CD4-positive, alpha-beta T cell treated with Interleukin-2 at 100 ng/mL for 4 hours (primary cell): ENCODE results near the gene NXPE4.
"Not testable (repeated sequence)": the region's sequence is repeated elsewhere in the genome, so short reads cannot be mapped to it uniquely, and the experiment has no call there.

Experiments used
- DNase-seq: peaks from one replicate; pipeline ENCODE4 v3.0.0-alpha.2; 2020; ENCODE audit warnings: low spot score

Gene NXPE4

GRCh38 chr11:114595571-114595970 lies at the start of gene NXPE4:
Gene NXPE4, minus strand, starts transcription at chr11:114595786. Its CDS starts 1,027 bp downstream, at chr11:114594759.
- no peak for DNase-seq

DNA sequence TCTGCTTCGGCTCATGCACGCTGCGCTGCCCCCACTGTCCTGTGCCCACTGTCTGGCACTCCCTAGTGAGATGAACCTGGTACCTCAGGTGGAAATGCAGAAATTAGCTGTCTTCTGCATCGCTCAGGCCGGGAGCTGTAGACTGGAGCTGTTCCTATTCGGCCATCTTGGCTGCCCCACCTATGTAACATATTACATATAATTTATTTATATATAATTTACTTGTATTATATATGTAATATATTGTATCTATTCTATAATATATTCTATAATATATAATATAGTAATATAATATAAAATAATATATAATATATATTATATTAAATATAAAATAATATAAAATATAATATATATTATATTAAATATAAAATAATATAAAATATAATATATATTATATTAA lies 43.9 kb upstream of the NXPE4 start:
- DNase-seq: not testable (repeated sequence)

- not testable (repeated sequence) for DNase-seq
Observed at GRCh38 chr11:114631445-114631965, 35.9 kb upstream of the NXPE4 start.

DNA sequence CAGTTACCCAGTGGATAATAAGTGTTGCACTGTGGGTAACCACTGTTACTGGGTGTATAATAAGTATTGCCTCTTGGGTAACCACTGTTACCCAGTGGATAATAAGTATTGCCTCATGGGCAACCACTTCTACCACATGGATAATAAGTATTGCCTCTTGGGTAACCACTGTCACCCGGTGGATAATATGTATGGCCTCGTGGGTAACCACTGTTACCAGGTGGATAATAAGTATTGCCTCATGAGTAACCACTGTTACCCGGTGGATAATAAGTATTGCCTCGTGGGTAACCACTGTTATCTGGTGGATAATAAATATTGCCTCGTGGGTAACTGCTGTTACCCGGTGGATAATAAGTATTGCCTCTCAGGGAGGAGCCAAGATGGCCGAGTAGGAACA lies 29.7 kb upstream of the NXPE4 start:
- no peak for DNase-seq

DNA sequence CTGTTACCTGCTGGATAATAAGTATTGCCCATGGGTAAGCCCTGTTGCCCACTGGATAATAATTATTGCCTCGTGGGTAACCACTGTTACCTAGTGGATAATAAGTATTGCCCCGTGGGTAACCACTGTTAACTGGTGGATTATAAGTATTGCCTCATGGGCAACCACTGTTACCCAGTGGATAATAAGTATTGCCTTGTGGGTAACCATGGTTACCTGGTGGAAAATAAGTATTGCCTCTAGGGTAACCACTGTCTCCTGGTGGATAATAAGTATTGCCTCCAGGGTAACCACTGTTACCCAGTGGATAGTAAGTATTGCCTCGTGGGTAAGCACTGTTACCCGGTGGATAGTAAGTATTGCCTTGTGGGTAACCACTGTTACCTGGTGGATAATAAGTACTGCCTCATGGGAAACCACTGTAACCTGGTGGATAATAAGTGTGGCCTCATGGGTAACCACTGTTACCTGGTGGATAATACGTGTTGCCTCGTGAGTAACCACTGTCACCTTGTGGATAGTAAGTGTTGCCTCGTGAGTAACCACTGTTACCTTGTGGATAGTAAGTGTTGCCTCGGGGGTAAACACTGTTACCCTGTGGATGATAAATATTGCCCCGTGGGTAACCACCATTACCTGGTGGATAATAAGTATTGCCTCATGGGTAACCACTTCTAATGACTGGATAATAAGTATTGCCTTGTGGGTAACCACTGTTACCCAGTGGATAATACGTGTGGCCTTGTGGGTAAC lies 29.0 kb upstream of the NXPE4 start:
- DNase-seq: no peak

GRCh38 chr11:114623720-114624119 lies 28.1 kb upstream of the NXPE4 start:
- DNase-seq: no peak

- no peak for DNase-seq
Observed at GRCh38 chr11:114622858-114623257, 27.3 kb upstream of the NXPE4 start.

- no peak for DNase-seq
Observed at GRCh38 chr11:114621950-114622809, 26.6 kb upstream of the NXPE4 start.

GRCh38 chr11:114621072-114621471 lies 25.5 kb upstream of the NXPE4 start:
- DNase-seq: no peak

DNA sequence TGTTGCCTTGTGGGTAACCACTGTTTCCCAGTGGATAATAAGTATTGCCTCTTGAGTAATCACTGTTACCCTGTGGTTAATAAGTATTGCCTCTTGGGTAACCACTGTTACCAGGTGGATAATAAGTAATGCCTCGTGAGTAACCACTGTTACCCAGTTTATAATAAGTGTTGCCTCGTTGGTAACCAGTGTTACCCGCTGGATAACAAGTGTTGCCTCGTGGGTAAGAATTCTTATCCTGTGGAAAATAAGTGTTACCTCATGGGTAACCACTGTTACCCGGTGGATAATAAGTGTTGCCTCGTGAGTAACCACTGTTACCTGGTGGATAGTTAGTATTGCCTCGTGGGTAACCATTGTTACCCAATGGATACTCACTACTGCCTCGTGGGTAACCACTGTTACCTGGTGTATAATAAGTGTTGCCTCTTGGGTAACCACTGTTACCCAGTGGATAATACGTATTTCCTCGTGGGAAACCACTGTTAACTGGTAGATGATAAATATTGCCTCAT lies 24.1 kb upstream of the NXPE4 start:
- no peak for DNase-seq

DNA sequence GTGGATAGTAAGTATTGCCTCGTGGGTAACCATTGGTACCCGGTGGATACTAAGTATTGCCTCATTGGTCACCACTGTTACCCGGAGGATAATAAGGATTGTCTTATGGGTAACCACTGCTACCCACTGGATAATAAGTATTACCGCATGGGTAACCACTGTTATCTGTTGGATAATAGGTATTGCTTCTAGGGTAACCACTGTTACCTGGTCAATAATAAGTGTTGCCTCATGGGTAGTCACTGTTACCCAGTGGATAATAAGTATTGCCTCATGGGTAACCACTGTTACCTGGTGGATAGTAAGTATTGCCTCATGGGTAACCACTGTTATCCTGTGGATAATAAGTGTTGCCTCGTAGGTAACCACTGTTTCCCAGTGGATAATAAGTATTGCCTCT lies 22.6 kb upstream of the NXPE4 start:
- DNase-seq: no peak

DNA sequence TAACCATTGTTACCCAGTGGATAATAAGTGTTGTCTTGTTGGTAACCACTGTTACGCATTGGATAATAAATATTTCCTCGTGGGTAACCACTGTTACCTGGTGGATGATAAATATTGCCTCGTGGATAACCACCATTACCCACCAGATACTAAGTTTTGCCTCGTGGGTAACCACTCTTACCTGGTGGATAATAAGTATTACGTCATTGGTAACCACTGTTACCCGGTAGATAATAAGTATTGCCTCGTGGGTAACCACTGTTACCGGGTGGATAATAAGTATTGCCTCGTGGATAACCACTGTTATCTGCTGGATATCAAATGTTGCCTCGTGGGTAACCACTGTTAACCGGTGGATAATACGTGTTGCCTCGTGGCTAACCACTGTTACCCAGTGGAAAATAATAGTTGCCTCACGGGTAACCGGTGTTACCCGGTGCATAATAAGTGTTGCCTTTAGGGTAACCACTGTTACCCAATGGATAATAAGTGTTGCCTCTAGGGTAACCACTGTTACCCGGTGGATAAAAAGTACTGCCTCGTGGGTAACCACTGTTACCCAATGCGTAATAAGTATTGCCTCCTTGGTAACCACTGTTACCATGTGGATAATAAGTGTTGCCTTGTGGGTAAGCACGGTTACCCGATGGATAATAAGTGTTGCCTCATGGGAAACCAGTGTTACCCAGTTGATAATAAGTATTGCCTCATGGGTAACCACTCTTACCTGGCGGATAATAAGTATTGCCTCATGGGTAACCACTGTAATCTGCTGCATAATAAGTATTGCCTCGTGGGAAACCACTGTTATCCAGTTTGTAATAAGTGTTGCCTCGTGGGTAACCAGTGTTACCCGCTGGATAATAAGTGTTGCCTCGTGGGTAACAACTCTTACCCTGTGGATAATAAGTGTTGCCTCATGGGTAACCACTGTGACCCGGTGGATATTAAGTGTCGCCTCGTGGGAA lies 21.9 kb upstream of the NXPE4 start:
- DNase-seq: no peak

GRCh38 chr11:114616516-114616915 lies 20.9 kb upstream of the NXPE4 start:
- DNase-seq: no peak

DNA sequence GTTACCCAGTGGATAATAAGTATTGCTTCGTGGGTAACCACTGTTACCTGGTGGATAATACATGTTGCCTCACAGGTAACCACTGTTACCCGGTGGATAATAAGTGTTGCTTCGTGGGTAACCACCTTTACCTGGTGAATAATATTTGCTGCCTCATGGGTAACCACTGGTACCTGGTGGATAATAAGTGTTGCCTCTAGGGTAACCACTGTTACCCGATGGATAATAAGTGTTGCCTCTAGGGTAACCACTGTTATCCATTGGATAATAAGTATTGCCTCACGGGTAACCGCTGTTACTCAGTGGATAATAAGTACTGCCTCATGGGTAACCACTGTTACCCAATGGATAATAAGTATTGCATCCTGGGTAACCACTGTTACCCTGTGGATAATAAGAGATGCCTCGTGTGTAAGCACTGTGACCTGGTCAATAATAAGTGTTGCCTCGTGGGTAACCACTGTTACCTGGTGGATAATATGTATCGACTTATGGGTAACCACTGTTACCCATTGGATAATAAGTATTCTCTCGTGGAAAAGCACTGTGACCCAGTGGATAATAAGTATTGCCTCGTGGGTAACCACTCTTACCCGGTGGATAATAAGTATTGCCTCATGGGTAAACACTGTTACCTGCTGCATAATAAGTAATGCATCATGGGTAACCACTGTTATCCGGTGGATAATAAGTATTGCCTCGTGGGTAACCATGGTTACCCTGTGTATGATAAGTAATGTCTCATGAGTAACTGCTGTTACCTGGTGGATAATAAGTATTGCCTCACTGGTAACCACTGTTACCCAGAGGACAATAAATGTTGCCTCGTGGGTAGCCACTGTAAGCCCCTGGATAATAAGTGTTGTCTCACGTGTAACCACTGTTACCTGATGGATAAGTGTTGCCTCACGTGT lies 20.1 kb upstream of the NXPE4 start:
- no peak for DNase-seq

- DNase-seq: no peak
Observed at GRCh38 chr11:114614127-114614720, 18.6 kb upstream of the NXPE4 start.

- DNase-seq: not testable (repeated sequence)
Observed at GRCh38 chr11:114613094-114613493, 17.5 kb upstream of the NXPE4 start.

GRCh38 chr11:114612686-114613085 lies 17.1 kb upstream of the NXPE4 start:
- DNase-seq: no peak

GRCh38 chr11:114612199-114612598 lies 16.6 kb upstream of the NXPE4 start:
- DNase-seq: not testable (repeated sequence)

DNA sequence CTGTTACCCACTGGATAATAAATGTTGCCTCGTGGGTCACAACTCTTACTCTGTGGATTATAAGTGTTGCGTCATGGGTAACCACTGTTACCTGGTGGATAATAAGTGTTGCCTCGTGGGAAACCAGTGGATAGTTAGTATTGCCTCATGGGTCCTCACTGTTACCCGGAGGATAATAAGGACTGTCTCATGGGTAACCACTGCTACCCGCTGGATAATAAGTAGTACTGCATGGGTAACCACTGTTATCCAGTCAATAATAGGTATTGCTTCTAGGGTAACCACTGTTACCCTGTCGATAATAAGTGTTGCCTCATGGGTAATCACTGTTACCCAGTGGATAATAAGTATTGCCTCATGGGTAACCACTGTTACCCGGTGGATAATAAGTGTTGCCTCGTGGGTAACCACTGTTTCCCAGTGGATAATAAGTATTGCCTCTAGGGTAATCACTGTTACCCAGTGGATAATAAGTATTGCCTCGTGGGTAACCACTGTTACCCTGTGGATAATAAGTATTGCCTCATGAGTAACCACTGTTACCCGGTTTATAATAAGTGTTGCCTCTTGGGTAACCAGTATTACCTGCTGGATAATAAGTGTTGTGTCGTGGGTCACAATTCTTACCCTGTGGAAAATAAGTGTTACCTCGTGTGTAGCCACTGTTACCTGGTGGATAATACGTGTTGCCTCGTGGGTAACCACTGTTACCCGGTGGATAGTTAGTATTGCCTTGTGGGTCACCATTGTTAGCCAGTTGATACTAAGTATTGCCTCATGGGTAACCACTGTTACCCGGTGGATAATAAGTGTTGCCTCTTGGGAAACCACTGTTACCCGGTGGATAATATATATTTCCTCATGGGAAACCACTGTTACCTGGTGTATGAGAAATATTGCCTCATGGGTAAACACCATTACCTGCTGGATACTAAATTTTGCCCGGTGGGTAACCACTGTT lies 15.7 kb upstream of the NXPE4 start:
- DNase-seq: no peak
